K562 (cell line): ENCODE data around the gene SCML2. TPM values are rescaled to one million over a fixed set of nuclear protein-coding genes. Genes with fewer than 3 reads are reported as not detected.

ENCODE experiments used
- ATAC-seq: fragments of 200-7000 bp; cut with Tn5 transposase; 3 replicates; pipeline ENCODE4 v1.9.1; 2020; ENCODE audit warnings: moderate library complexity
- BruUV-seq: library from RNA; stranded (reverse); fragments of 400-500 nt; replicated peaks from 2 replicates; lab custom pipeline; 2021; lab: Mats Ljungman, UMichigan
- CTCF ChIA-PET: fragments of 300-600 bp; formaldehyde crosslinking; extraction: SDS; loops from one replicate; lab custom pipeline; 2021; ENCODE audit warnings: low intra/inter-chr PET ratio; lab: Yijun Ruan, JAX
- POLR2A ChIA-PET: fragments of 300-600, 350-650 bp; sonication (Branson Sonifier 250); formaldehyde crosslinking; extraction: SDS; loops from one replicate; lab custom pipeline; 2021; ENCODE audit warnings: antibody characterized with exemption, inconsistent platforms; lab: Yijun Ruan, JAX
- DNase-seq, 4 experiments: peaks; one replicate each; pipeline versions ENCODE4 v3.0.0 to v3.0.0-alpha.2; 2011 to 2018; ENCODE audit warnings: low spot score in 3 of 4, mixed read lengths in 3 of 4; ENCODE audit errors: extremely low read depth in 1 of 4
- FAIRE-seq: peaks from 2 replicates; lab custom pipeline; 2011; peaks lifted over from hg19 to GRCh38; lab: Jason Lieb, UNC
- H2AFZ ChIP-seq: 2 replicates; pipeline ENCODE4 v1.6.0; 2011; ENCODE audit warnings: low read depth, low read length, control low read depth, inconsistent platforms
- H3K27ac ChIP-seq: fragments of 200-600 bp; 3 replicates; pipeline ENCODE4 v1.8.0; 2011; ENCODE audit warnings: low read depth, mild to moderate bottlenecking, control low read depth, inconsistent platforms, low read length, moderate library complexity, mixed read lengths; ENCODE audit errors: extremely low read depth
- H3K27me3 ChIP-seq, 2 experiments: fragments of 300-600 bp in 1 of 2; 2 replicates in 1 of 2; 3 replicates in 1 of 2; pipeline versions ENCODE4 v1.6.0 to v1.8.0; 2011; ENCODE audit warnings: inconsistent platforms in 2 of 2, low read length in 2 of 2, mild to moderate bottlenecking in 1 of 2, mixed read lengths in 1 of 2, moderate library complexity in 1 of 2; ENCODE audit not compliant: control insufficient read depth in 2 of 2, insufficient read depth in 2 of 2
- H3K36me3 ChIP-seq: fragments of 300-600 bp; 3 replicates; pipeline ENCODE4 v1.8.0; 2011; ENCODE audit warnings: mild to moderate bottlenecking, low read length, inconsistent platforms; ENCODE audit not compliant: control insufficient read depth, insufficient read depth
- H3K4me1 ChIP-seq, 2 experiments: fragments of 200-600 bp in 1 of 2; replicated peaks in 1 of 2; 2 replicates in 1 of 2; 3 replicates in 1 of 2; pipeline versions ENCODE4 v1.5.1 to v1.8.0; 2011; ENCODE audit warnings: inconsistent platforms in 2 of 2, low read length in 2 of 2, mild to moderate bottlenecking in 1 of 2, mixed read lengths in 1 of 2, moderate library complexity in 1 of 2; ENCODE audit not compliant: control insufficient read depth in 2 of 2, insufficient read depth in 2 of 2
- H3K4me2 ChIP-seq: 2 replicates; pipeline ENCODE4 v1.6.1; 2011; ENCODE audit warnings: low read length, control low read depth, inconsistent platforms, mixed read lengths; ENCODE audit not compliant: insufficient read depth
- H3K4me3 ChIP-seq: fragments of 200-600 bp; sonication (generic), shearing (Covaris generic); 2 replicates; pipeline ENCODE4 v1.5.1; 2016; ENCODE audit warnings: control low read depth, inconsistent platforms
- H3K79me2 ChIP-seq: fragments of 200-600 bp; 3 replicates; pipeline ENCODE4 v1.8.0; 2011; ENCODE audit warnings: low read length, inconsistent platforms; ENCODE audit not compliant: control insufficient read depth, insufficient read depth
- H3K9ac ChIP-seq, 2 experiments: 2 replicates each; pipeline versions ENCODE4 v1.6.0 to v1.6.1; 2011; ENCODE audit warnings: low read depth in 2 of 2, low read length in 2 of 2, control low read depth in 1 of 2, inconsistent platforms in 1 of 2, mild to moderate bottlenecking in 1 of 2, mixed read lengths in 1 of 2; ENCODE audit not compliant: insufficient read depth in 1 of 2
- H3K9me1 ChIP-seq: one replicate; pipeline ENCODE4 v1.6.0; 2011; ENCODE audit warnings: inconsistent platforms, mild to moderate bottlenecking, low read length, moderate library complexity; ENCODE audit not compliant: control insufficient read depth, insufficient read depth
- H3K9me3 ChIP-seq: replicated peaks from 2 replicates; pipeline ENCODE4 v1.5.1; 2011; ENCODE audit warnings: low read depth, low read length, inconsistent platforms; ENCODE audit not compliant: control insufficient read depth, insufficient read depth
- H4K20me1 ChIP-seq: replicated peaks from 2 replicates; pipeline ENCODE4 v1.6.1; 2011; ENCODE audit warnings: low read length, inconsistent platforms, mixed read lengths; ENCODE audit not compliant: control insufficient read depth, insufficient read depth
- HNRNPH1 ChIP-seq: fragments of 200-400 bp; formaldehyde crosslinking; optimal IDR thresholded peaks from 2 replicates; pipeline ENCODE3; 2017; ENCODE audit warnings: low read depth, mild to moderate bottlenecking, low read length, moderate library complexity
- MLX ChIP-seq, 2 experiments: fragments of 450-650 bp in 1 of 2; sonication (generic) in 1 of 2; formaldehyde crosslinking; conservative IDR thresholded peaks; 2 replicates each; pipeline versions ENCODE4 v1.4.0 to v1.8.1; 2020 to 2022; ENCODE audit warnings: mild to moderate bottlenecking in 1 of 2, missing genetic modification reagents in 1 of 2
- NFXL1 ChIP-seq: fragments of 450-650 bp; formaldehyde crosslinking; IDR thresholded peaks from 2 replicates; pipeline ENCODE4 v1.4.0; 2021; ENCODE audit warnings: mild to moderate bottlenecking
- RBM14 ChIP-seq: fragments of 200-400 bp; formaldehyde crosslinking; IDR thresholded peaks from 2 replicates; pipeline ENCODE4 v1.6.1; 2018; ENCODE audit warnings: low read depth, mild to moderate bottlenecking, low read length, moderate library complexity, borderline replicate concordance; ENCODE audit not compliant: insufficient read depth
- SREBF1 ChIP-seq: fragments of 150-350 bp; IDR thresholded peaks from 2 replicates; pipeline ENCODE4 v1.6.1; 2014; ENCODE audit warnings: antibody characterized with exemption, low read depth, low read length, borderline replicate concordance
- ZNF165 ChIP-seq: fragments of 250-450 bp; sonication (Bioruptor Pico); IDR thresholded peaks from 2 replicates; pipeline ENCODE4 v1.4.0; 2020; ENCODE audit warnings: borderline replicate concordance
- WGBS: fragments of 100-300 bp; shearing (Covaris generic); methylation state at CpG from one replicate; pipeline ENCODE4 v1.1.6; 2016; ENCODE audit warnings: low coverage, mixed read lengths; ENCODE audit not compliant: insufficient coverage; ENCODE audit errors: missing lambda C conversion rate; 5-methylcytosine and 5-hydroxymethylcytosine counted together
- in situ Hi-C: fragments of 300-500 bp; cut with MboI; formaldehyde crosslinking; loops from 4 replicates; pipeline ENCODE4 v1.15.0; 2018; ENCODE audit warnings: inconsistent platforms, mixed read lengths
- intact Hi-C: fragments of 100-400 bp; cut with micrococcal nuclease; formaldehyde crosslinking; loops from 2 replicates; pipeline ENCODE4 v1.14.2; 2022
- polyA plus RNA-seq, 8 experiments: library from polyadenylated mRNA; depleted of rRNA in 4 of 8; stranded (reverse) in 5 of 8; unstranded in 3 of 8; fragments of >200 nt; fragmentation: Nextera tagmentation in 2 of 8; fragmentation: Illumina TruSeq in 1 of 8; extraction: Ambion mirVana in 2 of 8; extraction: Trizol in 1 of 8; gene quantifications; 2 replicates each; pipeline versions ENCODE4 v1.2.1 to v1.2.3, GENCODE V29; 2011 to 2014; ENCODE audit warnings: inconsistent platforms in 1 of 8, missing spikeins in 1 of 8
- total RNA-seq, 7 experiments: library from RNA; depleted of rRNA in 6 of 7; stranded (reverse); fragments of >200 nt in 6 of 7; fragmentation: Illumina TruSeq in 2 of 7; extraction: Trizol in 2 of 7; gene quantifications; 2 replicates each; pipeline versions ENCODE4 v1.2.1 to v1.2.3, GENCODE V29; 2011 to 2021; ENCODE audit warnings: low replicate concordance in 1 of 7
- TF ChIP-seq, protein P1 (sequence below): sonication (generic); formaldehyde crosslinking; IDR thresholded peaks from 2 replicates; pipeline ENCODE4 v1.8.1; 2023; ENCODE audit warnings: mild to moderate bottlenecking, missing genetic modification reagents

SCML2 gene
- total and polyA plus RNA-seq, 9 of the 15 experiments (the other 6 are each of a cell fraction or from before 2014, with no cell fraction given), result 15.1 to 30.8 (median 22.9) TPM

DNA sequence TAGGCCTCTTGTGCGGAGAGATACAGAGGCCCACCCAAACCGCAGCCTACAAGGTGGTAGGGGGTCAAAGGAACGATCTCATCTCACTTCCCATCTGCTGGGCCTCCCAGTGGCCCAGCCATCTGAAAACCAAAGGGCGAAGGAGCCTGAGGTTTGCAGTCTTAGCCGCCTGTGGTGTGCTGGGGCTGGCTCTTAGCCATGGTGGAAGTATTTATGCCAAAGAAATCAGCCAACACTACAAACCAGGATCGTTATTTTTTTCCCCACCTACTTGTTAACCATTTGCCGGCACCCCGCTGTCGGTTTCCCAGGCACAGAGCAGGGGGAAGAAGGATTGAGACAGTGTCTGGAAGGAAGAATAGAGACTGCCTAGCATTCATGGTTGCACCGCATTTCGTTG is 40.0 kb upstream of the SCML2 start:
- no peak overlapping the region for H3K4me3 ChIP-seq
- H3K9me3 ChIP-seq, result no peaks in the 10 kb centered on the region
- no peak overlapping the region for H3K27ac ChIP-seq
- H3K4me2 ChIP-seq, result no peak overlapping the region
- H3K4me1 ChIP-seq, result no peaks in the 10 kb centered on the region
- H3K9ac ChIP-seq, result no peak overlapping the region
- DNase-seq (no peak), FAIRE-seq (no peak), ATAC-seq (no peak)
- H3K27me3 ChIP-seq, result peaks cover 6 to 22% of the 10 kb centered on the region in 2 experiments; a peak in 3 of 5 replicates
- intact Hi-C loops (loop anchor here (10.0 kb wide), 2 partner anchors 510 to 620 kb away; no protein-coding TSS in a partner anchor), in situ Hi-C loops (loop anchor here (5.0 to 25.0 kb wide), 3 partner anchors 432 to 938 kb away; no protein-coding TSS in a partner anchor)
- CTCF ChIA-PET, result interaction anchor here (1.3 kb wide), 1 partner anchor 492 kb away, joined by 3 read pairs; no protein-coding TSS in a partner anchor
- WGBS, result 6% methylated on average over 10 of the region's 11 CpGs
- no peak overlapping the region for H2AFZ ChIP-seq
- TF ChIP-seq, protein P1, sequence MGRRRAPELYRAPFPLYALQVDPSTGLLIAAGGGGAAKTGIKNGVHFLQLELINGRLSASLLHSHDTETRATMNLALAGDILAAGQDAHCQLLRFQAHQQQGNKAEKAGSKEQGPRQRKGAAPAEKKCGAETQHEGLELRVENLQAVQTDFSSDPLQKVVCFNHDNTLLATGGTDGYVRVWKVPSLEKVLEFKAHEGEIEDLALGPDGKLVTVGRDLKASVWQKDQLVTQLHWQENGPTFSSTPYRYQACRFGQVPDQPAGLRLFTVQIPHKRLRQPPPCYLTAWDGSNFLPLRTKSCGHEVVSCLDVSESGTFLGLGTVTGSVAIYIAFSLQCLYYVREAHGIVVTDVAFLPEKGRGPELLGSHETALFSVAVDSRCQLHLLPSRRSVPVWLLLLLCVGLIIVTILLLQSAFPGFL (CRISPR knock-in tag), result no peak
- TF ChIP-seq RBM14 (no peak), SREBF1 (no peak), MLX (CRISPR knock-in tag; conservative IDR thresholded peaks at IDR 0.05) (no peak), HNRNPH1 (no peak), NFXL1 (CRISPR knock-in tag) (no peak), ZNF165 (CRISPR knock-in tag) (no peak)
- H3K9me1 ChIP-seq, result no peaks in the 10 kb centered on the region
- H3K79me2 ChIP-seq, result no peaks in the 10 kb centered on the region
- POLR2A ChIA-PET, result no interaction called here
- no peaks in the 10 kb centered on the region for H4K20me1 ChIP-seq
- H3K36me3 ChIP-seq, result no peaks in the 10 kb centered on the region
- no TSS peak for BruUV-seq
